ENCODE results near the gene DIABLO.
"Not testable (repeated sequence)": the region's sequence is repeated elsewhere in the genome, so short reads cannot be mapped to it uniquely, and the experiment has no call there.

The DIABLO gene

DNA sequence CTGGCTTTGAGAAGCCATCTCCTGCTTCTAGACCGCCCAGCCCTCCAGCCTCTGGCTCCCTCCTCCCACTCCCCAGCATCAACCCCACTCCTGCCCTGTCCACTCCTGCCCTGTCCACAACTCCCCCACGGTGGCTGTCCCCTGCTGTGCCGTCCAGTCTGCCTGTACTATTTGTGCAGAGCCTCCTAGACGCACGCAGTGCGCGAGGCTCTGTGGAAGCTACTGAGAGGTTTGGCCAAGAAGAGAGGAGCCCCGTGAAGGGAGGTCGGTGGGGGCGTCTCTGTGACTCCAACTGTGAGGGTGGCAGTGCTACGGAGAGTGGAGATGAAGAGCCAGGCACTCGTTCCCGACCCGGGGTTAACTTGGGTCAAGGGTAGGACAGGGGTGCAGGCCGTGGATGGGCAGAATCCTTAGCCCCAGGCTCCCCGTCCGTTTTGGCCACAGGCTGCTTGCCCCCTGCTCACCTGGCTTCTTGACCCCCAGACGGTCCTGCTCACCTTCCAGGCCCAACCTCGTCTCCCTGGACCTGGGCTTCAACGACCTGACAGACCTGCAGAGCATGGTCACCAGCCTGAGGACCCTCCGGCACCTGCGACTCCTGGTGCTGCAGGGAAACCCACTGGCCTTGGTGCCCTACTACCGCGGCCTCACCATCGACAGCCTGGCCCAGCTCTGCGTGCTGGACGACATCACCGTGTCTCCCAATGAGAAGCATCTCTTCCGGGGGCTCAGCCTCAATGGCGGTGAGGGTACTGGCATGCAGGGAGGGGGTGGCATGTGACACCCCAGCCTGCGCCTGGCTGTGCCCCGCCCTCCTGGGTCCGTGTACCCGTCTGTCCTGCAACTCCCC, 36.0 kb downstream of the DIABLO start:
- DNase-seq (ENCODE audit: low spot score) = no peak

DNA sequence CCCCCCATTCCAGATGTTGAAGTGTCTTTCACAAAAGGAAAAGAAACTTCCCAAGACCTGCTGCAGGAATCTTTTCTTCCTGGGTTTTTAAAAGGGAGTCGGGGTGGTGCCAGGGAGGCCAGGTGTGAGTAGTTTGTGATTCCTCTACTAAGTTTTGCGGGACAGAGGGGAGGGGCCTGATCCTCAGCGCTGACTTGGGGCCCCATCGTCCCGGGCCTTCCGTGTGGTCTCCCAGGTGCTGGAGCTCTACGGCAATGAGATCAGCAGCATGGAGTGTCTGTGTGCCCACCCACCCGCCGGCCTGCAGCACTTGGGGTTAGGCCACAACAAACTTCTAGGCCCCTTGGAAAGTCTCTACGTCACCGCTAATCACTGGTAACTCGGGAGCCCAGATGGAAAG, 38.4 kb downstream of the DIABLO start:
- DNase-seq (ENCODE audit: low spot score) = no peak

DNA sequence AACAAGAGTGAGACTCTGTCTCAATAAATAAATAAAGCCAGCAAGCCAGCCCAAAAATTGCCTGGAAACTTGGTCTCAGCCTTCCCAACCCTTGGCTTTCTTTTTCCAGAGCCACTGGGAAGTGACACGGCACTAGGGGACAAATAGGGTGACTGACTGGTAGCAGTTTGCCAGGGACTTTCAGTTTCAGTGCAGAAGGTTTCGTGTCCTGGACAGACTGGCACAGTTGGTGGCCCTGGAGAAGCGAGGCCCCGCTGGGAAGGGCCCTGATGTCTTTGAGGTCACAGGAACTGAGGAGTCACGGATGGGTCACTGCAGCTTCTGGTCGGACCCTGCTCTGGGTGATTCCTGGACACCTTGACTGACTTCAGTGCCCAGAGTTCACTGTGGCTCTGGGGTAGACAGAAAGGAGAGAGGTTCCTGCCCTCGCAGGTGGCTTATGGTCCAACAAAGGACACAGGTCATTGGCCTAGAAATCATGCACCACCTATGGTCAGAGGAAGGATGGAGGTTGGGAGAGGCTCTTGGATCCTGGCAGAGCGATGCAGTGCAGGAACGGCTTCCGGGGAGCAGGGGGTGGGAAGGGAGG, 40.3 kb downstream of the DIABLO start:
- DNase-seq (ENCODE audit: low spot score) = no peak

DNA sequence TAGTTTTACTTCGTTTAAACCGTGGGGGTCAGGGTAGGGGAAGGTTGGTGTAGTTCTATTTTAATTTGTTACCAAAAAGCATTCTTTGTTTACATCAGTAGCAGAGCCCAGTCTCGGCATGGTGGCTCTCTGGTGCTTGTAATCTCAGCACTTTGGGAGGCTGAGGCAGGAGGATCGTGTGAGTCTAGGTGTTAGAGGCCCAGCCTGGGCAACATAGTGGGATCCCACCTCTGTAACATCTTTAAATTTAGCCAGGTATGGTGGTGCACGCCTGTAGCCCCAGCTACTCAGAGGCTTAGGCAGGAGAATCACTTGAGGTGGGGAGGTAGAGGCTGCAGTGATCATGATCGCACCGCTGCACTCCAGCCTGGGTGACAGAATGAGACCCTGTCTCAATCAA, 40.8 kb downstream of the DIABLO start:
- DNase-seq (ENCODE audit: low spot score) = no peak

DNA sequence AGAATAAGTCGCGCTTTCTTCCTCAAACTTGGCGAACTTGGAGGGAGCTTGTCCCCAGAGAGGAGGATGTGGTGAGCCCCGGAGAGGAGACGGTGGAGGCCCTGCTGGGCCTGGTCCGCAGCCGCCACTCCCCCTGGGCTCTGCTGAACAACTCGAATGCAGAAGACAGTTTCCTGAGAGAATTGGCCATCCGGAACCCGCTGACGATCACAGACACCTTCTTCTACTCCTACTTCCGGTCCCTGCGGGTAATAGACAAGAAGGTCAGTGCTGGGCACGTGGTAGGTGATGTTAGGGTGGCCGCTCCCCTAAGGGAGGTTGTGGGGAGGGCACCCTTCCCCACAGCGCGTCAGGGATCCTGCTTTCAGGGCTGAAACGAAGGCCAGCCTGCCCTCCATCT, 41.3 kb downstream of the DIABLO start:
- DNase-seq (ENCODE audit: low spot score) = no peak

DNA sequence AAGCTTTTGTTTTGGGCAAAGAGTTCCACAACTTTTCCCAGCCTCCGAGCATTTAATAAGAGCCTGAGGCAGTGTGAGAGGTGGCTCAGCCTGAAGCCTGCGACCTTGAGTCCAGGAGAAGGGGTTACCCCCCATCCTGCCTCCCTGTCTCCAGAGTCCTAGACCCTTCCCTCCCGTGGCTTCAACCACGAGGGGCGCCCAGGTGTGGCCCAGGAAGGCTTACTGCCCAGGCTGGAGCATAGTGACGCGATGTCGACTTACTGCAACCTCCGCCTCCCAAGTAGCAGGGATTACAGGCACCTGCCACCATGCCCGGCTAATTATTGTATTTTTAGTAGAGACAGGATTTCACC, 42.3 kb downstream of the DIABLO start:
- DNase-seq (ENCODE audit: low spot score) = no peak

DNA sequence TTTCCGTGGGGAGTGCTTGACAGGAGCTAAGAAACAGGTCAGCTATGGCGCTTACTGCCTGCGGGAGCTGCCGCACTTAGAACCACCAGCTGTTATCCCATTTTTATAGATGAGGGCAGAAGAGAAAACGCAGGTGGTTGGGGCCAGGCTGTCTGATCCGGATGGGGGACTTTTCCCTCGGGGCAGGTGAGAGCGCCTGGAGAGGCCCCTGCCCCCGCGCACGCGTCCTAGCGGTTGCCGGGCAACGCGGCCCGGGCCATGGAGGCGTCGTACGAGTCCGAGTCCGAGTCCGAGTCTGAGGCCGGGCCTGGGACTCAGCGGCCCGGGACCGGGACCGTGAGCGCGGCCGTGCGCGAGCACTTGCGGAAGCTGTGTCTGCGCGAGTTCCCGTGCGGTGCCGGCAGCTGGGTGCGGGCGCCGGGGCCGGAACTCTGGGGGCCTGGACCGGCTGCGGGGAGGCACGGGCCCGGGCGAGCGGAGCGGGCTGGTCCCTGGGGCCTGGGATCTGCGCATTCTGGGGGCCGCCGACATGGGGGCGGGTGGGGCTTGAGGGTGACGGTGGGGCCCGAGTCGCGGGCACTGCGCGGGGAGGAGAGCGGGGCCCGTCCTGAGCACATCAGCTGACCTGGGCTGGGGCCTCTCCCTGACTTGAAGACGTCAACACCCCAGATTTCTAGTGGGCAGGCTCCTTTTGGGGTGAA, 42.8 kb downstream of the DIABLO start, which contains the start of gene LRRC43:
TSS of gene LRRC43 (plus strand) at position 237 of the 701 bp plus-strand sequence. CDS start at position 259, 22 bp downstream.
- no peak for DNase-seq (ENCODE audit: low spot score)

DNA sequence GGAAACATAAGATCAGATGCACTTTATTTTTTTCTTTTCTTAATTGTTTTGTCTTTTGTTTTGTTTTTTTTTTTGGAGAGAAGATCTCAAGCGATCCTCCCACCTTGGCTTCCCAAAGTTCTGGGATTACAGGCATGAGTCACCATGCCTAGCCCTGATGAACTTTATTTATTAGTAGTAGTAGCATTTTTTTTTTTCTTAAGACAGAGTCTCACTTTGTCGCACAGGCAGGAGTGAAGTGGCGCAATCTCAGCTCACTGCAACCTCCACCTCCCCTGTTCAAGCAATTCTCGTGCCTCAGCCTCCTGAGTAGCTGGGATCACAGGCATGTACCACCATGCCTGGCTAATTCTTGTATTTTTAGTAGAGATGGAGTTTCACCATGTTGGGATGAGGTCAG, 49.4 kb downstream of the DIABLO start:
- DNase-seq (ENCODE audit: low spot score) = not testable (repeated sequence)

DNA sequence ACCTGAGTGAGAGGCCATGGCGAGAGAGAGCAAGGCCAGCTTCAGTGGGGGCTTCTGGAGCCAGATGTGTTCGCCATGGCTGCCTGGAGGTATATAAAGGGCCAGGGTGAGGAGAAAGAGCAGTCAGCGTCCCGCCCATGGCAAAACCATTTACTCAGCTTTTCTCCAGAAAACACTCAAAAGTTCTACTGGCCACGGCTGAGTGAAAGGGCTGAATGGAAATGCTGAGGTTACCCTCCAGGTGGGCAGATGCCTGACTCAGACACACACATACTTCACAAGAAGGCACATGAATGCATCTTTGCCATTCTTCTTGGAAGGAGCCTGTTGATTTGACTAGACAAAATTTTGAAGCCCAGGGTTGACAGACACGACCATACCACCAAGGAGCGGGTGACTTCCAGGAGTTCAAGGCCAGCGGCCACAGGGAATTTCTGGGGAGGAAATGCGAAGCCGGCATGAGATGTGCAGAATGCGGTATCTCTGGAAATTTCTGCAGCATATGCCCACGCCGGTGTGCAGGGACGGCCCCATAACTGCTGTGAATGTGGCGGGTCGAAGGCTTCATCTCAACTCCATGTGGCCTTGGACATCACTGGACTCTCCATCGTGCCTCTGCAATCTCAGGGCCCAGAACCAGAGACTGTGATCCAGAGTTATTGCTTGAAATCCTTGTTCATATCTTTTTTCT, 51.6 kb downstream of the DIABLO start, which contains the start of gene IL31:
TSS of gene IL31 (minus strand) at position 67 of the 691 bp plus-strand sequence. CDS start at position 18, 49 bp downstream.
- no peak for DNase-seq (ENCODE audit: low spot score)

DNA sequence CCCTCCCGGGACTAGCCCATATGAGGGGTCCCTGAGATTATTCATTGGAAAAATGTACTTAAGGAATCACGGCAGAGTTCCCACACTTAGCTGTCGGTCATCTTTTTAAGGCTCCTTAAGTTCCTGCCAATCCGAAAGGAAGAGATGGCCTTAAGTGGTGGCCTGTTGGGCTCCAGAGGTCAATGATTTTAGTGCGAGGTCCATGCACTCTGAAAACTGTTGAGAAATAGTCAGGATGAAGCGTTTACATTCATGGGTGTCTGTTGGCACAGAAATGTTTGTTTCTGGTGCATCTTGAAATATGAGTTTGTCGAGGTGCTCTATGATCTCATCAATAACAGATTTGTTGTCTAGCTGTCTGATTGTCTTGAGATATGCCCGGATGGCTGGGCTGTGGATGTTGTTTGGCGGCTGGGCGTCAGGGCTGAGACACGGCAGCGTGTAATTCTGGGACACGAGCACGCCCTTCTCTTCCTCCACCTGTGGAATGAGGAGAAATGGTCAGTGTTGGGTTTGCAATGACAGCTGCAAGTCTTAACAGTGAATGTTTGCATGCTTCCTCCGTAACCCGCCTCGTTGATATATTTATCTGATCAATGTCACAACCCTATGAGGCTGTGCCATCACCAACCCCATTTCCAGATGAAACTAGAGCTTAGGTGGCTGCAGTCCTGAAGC, 53.5 kb downstream of the DIABLO start:
- DNase-seq (ENCODE audit: low spot score) = no peak

DNA sequence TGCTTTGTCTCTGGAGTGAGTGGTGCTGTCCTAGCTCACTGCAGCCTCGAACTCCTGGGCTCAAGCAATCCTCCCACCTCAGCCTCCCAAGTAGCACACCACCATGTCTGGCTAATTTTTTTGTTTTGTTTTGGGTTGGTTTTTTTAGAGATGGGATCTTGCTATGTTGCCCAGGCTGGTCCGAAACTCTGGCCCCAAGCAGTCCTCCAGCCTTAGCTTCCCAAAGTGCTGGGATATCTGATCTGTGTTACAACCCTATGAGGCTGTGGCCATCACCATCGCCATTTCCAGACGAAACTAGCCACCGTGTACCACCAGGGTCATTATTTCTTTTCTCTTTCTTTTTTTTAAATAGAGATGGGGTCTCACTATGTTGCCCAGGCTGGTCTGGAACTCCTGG, 54.5 kb downstream of the DIABLO start:
- no peak for DNase-seq (ENCODE audit: low spot score)

DNA sequence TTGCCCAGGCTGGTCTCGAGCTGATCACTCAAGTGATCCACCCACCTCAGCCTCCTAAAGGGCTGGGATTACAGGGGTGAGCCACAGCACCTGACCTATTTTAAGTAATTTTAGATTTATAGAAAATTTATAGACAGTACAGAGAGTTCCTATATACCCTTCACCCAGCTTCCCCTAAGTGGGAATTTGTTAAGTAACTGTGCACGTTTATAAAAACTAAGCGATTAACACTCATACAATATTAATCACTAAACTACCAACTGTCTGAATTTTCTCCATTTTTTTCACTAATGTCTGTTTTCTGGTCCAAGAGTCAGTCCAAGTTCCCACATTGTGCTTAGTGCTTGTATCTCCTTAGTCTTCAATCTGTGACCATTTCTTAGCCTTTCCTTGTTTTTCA, 57.4 kb downstream of the DIABLO start:
- no peak for DNase-seq (ENCODE audit: low spot score)

DNA sequence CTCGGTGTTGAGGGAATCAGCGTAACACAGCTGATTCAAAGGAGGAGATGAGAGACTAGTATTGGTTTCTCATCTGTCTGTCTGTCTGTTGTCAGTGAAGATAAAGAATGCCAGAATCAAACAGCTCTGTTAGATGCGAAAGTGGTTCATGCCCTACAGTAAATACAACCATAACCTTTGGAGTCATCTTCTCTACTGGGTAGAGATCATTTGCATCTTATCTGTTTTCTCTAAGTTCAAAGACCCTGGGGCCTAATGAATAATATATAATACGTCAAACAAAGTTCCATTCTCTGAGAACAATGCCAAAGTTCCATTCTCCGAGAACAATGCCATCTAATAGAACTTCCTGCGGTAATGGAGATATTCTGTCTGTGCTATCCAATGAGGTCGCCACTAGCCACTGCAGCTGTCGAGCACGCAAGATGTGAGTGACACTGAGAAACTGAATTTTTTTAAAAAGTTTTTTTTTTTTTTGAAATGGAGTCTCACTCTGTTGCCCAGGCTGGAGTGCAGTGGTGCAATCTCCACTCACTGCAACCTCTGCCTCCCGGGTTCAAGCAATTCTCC, 58.4 kb downstream of the DIABLO start:
- no peak for DNase-seq (ENCODE audit: low spot score)

DNA sequence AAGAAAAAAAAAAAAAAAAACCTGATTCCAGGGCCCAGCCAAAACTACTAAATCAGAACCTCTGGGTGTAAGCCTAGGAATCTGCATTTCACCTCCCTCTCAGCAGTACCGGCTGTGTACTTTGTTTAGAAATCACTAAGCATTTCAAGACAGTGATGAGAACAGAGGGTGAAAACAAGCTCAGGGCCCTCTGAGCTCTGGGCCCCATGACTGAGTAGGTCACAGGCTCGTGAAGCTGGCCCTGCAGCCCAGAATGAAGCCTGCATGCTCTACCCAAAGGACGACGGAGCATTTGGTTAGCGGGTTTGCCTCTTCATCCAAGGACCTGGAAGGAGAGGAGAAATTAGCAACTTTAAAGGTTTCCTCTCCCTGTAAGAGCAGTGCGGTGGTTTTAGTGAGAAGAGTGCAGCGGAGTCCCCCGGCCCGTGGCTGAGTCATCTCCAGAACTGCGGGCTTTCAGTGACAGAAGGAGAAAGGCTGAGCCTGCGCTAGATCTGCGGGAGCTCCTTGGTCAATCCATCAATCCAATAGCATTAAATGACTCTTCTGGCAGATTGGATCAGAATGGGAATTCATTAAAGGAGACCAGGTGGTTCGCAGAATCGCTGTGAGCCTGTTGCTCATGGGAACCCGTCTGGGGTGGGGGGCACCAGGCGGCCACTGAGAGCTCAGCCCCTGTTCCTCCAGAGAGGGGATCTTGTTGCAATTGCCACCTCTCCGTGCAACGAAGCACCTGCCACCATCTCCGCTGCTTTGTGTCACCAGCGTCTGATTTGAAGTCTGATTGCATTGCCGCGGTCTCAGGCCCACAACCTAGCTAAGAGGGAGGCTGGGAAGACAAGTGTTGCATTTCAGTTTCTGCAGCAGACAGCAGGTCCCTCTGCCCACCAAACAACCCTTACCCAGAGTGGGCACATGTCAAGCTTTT, 59.2 kb downstream of the DIABLO start:
- DNase-seq (ENCODE audit: low spot score) = no peak

DNA sequence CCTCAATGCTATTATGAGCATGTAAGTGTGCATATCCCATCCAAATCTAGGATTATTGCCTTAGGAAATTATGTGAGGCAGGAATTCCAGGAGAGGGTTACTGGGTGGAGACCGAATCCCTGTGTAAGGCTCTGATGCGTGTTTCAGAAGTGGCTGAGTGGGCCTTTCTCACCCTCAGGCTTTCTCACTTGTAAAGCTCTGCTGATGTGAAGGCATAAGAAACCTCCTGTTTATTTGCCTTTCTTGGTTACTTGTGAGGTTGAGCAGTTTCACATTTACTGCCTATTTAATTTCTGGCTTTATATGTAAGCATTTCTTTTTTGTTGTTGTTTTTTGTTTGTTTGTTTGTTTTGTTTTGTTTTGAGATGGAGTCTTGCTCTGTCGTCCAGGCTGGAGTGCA, 62.9 kb downstream of the DIABLO start:
- no peak for DNase-seq (ENCODE audit: low spot score)

DNA sequence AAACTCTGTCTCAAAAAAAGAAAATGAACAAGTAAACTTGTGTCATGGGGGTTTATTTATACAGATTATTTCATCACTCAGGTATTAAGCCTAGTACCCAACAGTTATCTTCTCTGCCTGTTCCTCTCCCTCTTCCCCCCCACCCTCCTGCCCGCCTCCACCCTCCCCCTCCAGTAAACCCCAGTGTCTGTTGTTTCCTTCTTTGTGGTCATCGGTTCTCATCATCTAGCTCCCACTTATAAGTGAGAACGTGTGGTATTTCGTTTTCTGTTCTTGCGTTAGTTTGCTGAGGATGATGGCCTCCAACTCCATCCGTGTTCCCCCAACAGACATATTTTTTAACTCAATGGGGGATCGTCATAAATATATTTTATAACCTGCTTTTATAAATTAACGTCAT, 64.2 kb downstream of the DIABLO start:
- no peak for DNase-seq (ENCODE audit: low spot score)

DNA sequence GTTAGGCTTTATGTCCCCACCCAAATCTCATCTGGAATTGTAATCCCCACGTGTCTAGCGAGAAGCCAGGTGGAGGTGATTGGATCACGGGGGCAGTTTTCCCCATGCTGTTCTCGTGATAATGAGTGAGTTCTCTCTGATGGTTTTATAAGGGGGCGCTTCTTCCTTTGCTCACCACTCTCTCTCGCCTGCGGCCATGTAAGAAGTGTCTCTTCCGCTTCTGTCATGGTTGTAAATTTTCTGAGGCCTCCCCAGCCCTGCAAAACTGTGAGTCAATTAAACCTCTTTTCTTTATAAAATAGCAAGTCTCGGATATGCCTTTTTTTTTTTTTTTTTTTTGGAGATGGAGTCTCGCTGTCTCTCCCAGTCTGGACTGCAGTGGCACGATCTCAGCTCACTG, 65.1 kb downstream of the DIABLO start:
- DNase-seq (ENCODE audit: low spot score) = no peak

DNA sequence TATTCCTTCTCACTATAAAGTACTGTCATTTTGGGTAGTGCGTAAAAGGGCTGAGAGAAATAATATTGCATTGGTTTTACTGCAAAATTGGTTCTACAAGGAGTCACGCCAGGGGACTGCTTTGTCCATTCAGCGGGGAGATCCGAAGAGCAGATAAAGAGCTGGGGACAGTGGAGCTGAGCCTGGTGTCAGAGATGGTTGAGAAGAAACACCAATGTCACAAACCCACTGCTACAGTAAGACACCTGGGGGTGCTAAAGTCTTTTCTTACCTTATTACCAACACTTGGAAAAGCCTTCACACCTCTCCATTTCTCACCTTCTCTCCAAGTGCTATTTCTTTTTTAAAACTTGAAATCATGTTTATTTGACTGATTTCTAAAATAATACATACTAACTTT, 66.0 kb downstream of the DIABLO start:
- no peak for DNase-seq (ENCODE audit: low spot score)

DNA sequence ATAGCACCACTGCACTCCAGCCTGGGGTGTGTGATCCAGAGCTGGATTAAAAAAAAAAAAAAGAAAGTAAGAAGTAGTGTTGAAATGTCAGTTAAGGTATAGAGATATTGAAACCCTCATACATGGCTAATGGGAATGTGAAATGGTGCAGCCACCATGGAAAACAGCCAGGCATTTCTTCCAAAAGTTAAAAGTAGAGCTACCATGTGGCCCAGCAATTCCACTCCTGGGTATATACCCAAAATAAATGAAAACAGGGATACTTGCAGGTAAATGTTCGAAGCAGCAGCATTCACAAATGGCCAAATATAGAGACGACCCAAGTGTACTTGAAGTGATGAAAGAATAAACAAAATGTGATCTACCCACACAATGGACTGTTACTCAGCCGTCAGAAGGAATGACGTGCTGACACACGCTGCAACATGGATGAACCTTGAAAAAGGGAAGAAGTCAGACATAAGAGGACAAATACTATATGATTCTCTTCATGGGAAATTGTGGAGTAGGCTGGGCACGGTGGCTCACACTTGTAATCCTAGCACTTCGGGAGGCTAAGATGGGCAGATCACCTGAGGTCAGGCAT, 67.1 kb downstream of the DIABLO start:
- DNase-seq (ENCODE audit: low spot score) = no peak
